Spleen (tissue), 11 donors: ENCODE measurements around the gene COQ8A. TPM values are rescaled to one million over a fixed set of nuclear protein-coding genes. Genes with fewer than 3 reads are reported as not detected.

Experiments used
- DNase-seq: peaks from one replicate; pipeline ENCODE4 v3.0.0-alpha.2; 2020
- H3K27ac ChIP-seq, 8 donors: fragments of 200-600 bp; sonication (generic) in 7 of 8; 1 replicate in 4 of 8; 2 replicates in 4 of 8; pipeline versions ENCODE4 v1.5.0 to v1.8.0; 2016 to 2021; ENCODE audit warnings: inconsistent platforms in 4 of 8, mild to moderate bottlenecking in 4 of 8, moderate library complexity in 1 of 8
- H3K27me3 ChIP-seq, 7 donors: fragments of 200-600 bp; sonication (generic) in 6 of 7; replicated peaks in 1 of 7; 1 replicate in 4 of 7; 2 replicates in 3 of 7; pipeline versions ENCODE4 v1.5.0 to v1.8.0; 2016 to 2021; ENCODE audit warnings: inconsistent platforms in 3 of 7, mild to moderate bottlenecking in 1 of 7
- H3K36me3 ChIP-seq, 6 donors: fragments of 200-600 bp; sonication (generic) in 5 of 6; 1 replicate in 4 of 6; 2 replicates in 2 of 6; pipeline versions ENCODE4 v1.5.0 to v1.8.0; 2016 to 2021; ENCODE audit warnings: inconsistent platforms in 2 of 6
- H3K4me1 ChIP-seq, 6 donors: fragments of 200-600 bp; sonication (generic) in 5 of 6; 1 replicate in 3 of 6; 2 replicates in 3 of 6; pipeline versions ENCODE4 v1.5.0 to v1.8.0; 2016 to 2021; ENCODE audit warnings: inconsistent platforms in 3 of 6
- H3K4me3 ChIP-seq, 8 donors: fragments of 200-600 bp; sonication (generic) in 7 of 8; 1 replicate in 4 of 8; 2 replicates in 4 of 8; pipeline versions ENCODE4 v1.5.0 to v1.8.0; 2016 to 2021; ENCODE audit warnings: inconsistent platforms in 4 of 8, mild to moderate bottlenecking in 4 of 8, moderate library complexity in 2 of 8
- H3K9me3 ChIP-seq, 8 donors: fragments of 200-600 bp; sonication (generic) in 7 of 8; 1 replicate in 4 of 8; 2 replicates in 4 of 8; pipeline versions ENCODE4 v1.5.0 to v1.8.0; 2016 to 2021; ENCODE audit warnings: inconsistent platforms in 4 of 8
- CTCF ChIP-seq, 11 experiments: fragments of 200-600 bp in 7 of 11; fragments of 450-650 bp in 4 of 11; sonication (generic) in 4 of 11; IDR thresholded peaks in 8 of 11; conservative IDR thresholded peaks in 3 of 11; 1 replicate in 7 of 11; 2 replicates in 4 of 11; pipeline versions ENCODE4 v1.4.0 to v1.8.0; 2016 to 2021; ENCODE audit warnings: antibody characterized with exemption in 11 of 11, inconsistent platforms in 4 of 11, mild to moderate bottlenecking in 1 of 11
- POLR2A ChIP-seq, 3 donors: fragments of 450-650 bp; IDR thresholded peaks; one replicate each; pipeline ENCODE4 v1.5.1; 2017; ENCODE audit warnings: antibody characterized with exemption in 3 of 3, mild to moderate bottlenecking in 1 of 3
- POLR2AphosphoS5 ChIP-seq, 3 donors: sonication (generic); formaldehyde crosslinking; IDR thresholded peaks; one replicate each; pipeline ENCODE4 v1.5.1; 2017; ENCODE audit warnings: antibody characterized with exemption in 3 of 3
- WGBS, 5 donors: extraction: QIAGEN DNeasy Blood & Tissue Kit in 3 of 5; methylation state at CpG; one replicate each; pipeline versions ENCODE4 v1.1.5 to v1.1.7; 2013 to 2018; 5-methylcytosine and 5-hydroxymethylcytosine counted together
- intact Hi-C: fragments of 100-400 bp; cut with DNase I; formaldehyde crosslinking; loops from one replicate; pipeline ENCODE4 v1.15.0; 2023; ENCODE audit warnings: low total_unique reads
- polyA plus RNA-seq, 3 donors: library from polyadenylated mRNA; stranded (reverse); fragments of 200-250 nt; gene quantifications; one replicate each; pipeline ENCODE4 v1.2.1, GENCODE V29; 2013
- total RNA-seq, 7 donors: library from RNA; depleted of rRNA in 3 of 7; stranded (reverse); fragments of >200 nt in 3 of 7; fragmentation: NEBNext Ultra II Directional in 4 of 7; extraction: Animal tissue kit (Norgen Biotek cat#: 25700) in 4 of 7; gene quantifications; one replicate each; pipeline versions ENCODE4 v1.1.0 to v1.2.1, GENCODE V29; 2016 to 2021
- donor health status: healthy with polysubstance abuse.
- donor health status: DM: no; HTN: no; CAD: no; lungs with moderate emphysema.
- donor health status: DM: no; HTN: no; CAD: no.
- donor health status: Bipolar disorder and iron deficiency.
- donor health status: healthy.
- donor health status: DM: no; HTN: no; CAD: no.
- donor health status: DM: yes; HTN: yes; CAD: no.

Gene COQ8A
- total and polyA plus RNA-seq, 10 donors: 31.0 to 59.4 (median 41.2) TPM

GRCh38 chr1:226946285-226946684 lies 6.2 kb downstream of the COQ8A start:
- Histone ChIP-seq H3K4me3 (no peak overlapping the region), H3K27me3 (no peaks in the 10 kb centered on the region), H3K9me3 (peaks cover 0 to 8% (median 2%) of the 10 kb centered on the region in 8 donors), H3K27ac (no peak overlapping the region), H3K4me1 (peaks cover 2 to 79% (median 32%) of the 10 kb centered on the region in 6 donors), H3K36me3 (peaks cover 0 to 23% (median 2%) of the 10 kb centered on the region in 6 donors)
- TF ChIP-seq CTCF (IDR thresholded peaks at IDR 0.05 in 8 of 11, conservative IDR thresholded peaks at IDR 0.05 in 3 of 11) (no peak), POLR2AphosphoS5 (IDR thresholded peaks at IDR 0.05) (no peak), POLR2A (IDR thresholded peaks at IDR 0.05) (no peak)
- WGBS, 5 donors: 88 to 96% (median 94%) methylated on average over 9 of the region's 9 CpGs
- intact Hi-C loops: no loop called here
- DNase-seq: no peak

- intact Hi-C loops: no loop called here
- no peak for DNase-seq
- H3K27me3 ChIP-seq: no peaks in the 10 kb centered on the region
- H3K4me3 ChIP-seq: no peak overlapping the region
- H3K27ac ChIP-seq: no peak overlapping the region
- WGBS, 5 donors: 77 to 92% (median 86%) methylated on average over 2 to 3 of the region's 3 CpGs
- TF ChIP-seq POLR2AphosphoS5 (IDR thresholded peaks at IDR 0.05) (no peak), POLR2A (IDR thresholded peaks at IDR 0.05) (no peak), CTCF (IDR thresholded peaks at IDR 0.05 in 8 of 11, conservative IDR thresholded peaks at IDR 0.05 in 3 of 11) (no peak)
- H3K9me3 ChIP-seq: peaks cover 0 to 8% (median 2%) of the 10 kb centered on the region in 8 donors
- peaks cover 0 to 23% (median 2%) of the 10 kb centered on the region in 6 donors for H3K36me3 ChIP-seq
- H3K4me1 ChIP-seq: peaks cover 0 to 79% (median 26%) of the 10 kb centered on the region in 6 donors
Observed at GRCh38 chr1:226946841-226947240, 6.7 kb downstream of the COQ8A start.

GRCh38 chr1:226948051-226948450 lies 8.0 kb downstream of the COQ8A start:
- no peak overlapping the region for H3K4me3 ChIP-seq
- H3K4me1 ChIP-seq: peaks cover 0 to 75% (median 16%) of the 10 kb centered on the region in 6 donors
- no peak for TF ChIP-seq CTCF (IDR thresholded peaks at IDR 0.05 in 8 of 11, conservative IDR thresholded peaks at IDR 0.05 in 3 of 11)
- TF ChIP-seq POLR2A (IDR thresholded peaks at IDR 0.05): no peak
- TF ChIP-seq POLR2AphosphoS5 (IDR thresholded peaks at IDR 0.05): no peak
- DNase-seq: no peak
- intact Hi-C loops: no loop called here
- H3K27me3 ChIP-seq: no peaks in the 10 kb centered on the region
- peaks cover 0 to 8% (median 2%) of the 10 kb centered on the region in 8 donors for H3K9me3 ChIP-seq
- no peak overlapping the region for H3K27ac ChIP-seq
- H3K36me3 ChIP-seq: peaks cover 0 to 23% (median 2%) of the 10 kb centered on the region in 6 donors
- WGBS, 5 donors: 81 to 100% (median 93%) methylated on average over 2 of the region's 2 CpGs

GRCh38 chr1:226948480-226948879 lies 8.4 kb downstream of the COQ8A start:
- Histone ChIP-seq H3K4me3 (no peak overlapping the region), H3K9me3 (peaks cover 0 to 8% (median 2%) of the 10 kb centered on the region in 8 donors), H3K27me3 (no peaks in the 10 kb centered on the region), H3K36me3 (peaks cover 0 to 23% (median 2%) of the 10 kb centered on the region in 6 donors), H3K4me1 (peaks cover 0 to 72% (median 14%) of the 10 kb centered on the region in 6 donors), H3K27ac (no peak overlapping the region)
- WGBS, 5 donors: 93 to 99% (median 95%) methylated on average over 6 of the region's 6 CpGs
- intact Hi-C loops: no loop called here
- DNase-seq: no peak
- TF ChIP-seq POLR2AphosphoS5 (IDR thresholded peaks at IDR 0.05): no peak
- TF ChIP-seq CTCF (IDR thresholded peaks at IDR 0.05 in 8 of 11, conservative IDR thresholded peaks at IDR 0.05 in 3 of 11): no peak
- no peak for TF ChIP-seq POLR2A (IDR thresholded peaks at IDR 0.05)
